KBM-7 (cell line): ENCODE data around the gene MPV17L2.

ENCODE experiments used
- DNase-seq: peaks from one replicate; pipeline ENCODE4 v3.0.0-alpha.2; 2015
- in situ Hi-C: fragments of 300-500 bp; cut with MboI; formaldehyde crosslinking; loops from 2 replicates; pipeline ENCODE4 v1.14.3; 2020; ENCODE audit warnings: low sequenced_read_pairs, low pct_unique_long_range_greater_than_20kb, mixed read lengths

The MPV17L2 gene

DNA sequence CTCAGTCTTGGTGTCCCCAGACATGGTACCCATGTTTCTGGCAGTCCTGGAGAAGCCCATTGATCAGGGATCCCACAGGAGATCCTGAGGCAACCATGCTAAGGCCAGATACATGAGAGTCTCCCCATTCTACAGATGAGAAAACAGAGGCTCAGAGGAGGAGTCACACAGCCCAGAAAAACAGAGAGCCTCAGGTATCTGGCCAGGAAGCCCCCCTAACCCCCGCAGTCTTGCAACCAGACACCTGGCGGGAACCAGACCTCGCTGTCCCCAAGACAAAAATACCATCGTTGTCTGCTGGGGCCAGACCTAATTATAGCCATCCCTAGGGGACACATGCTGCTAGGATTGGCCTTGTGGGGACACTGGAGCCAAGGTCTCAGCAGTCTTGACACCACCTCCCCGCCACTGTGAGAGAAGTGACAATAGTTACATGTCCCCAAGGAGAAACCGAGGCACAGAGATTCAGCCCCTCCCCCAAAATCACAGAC is 34.8 kb downstream of the MPV17L2 start:
- DNase-seq = no peak
- in situ Hi-C loops = no loop called here

DNA sequence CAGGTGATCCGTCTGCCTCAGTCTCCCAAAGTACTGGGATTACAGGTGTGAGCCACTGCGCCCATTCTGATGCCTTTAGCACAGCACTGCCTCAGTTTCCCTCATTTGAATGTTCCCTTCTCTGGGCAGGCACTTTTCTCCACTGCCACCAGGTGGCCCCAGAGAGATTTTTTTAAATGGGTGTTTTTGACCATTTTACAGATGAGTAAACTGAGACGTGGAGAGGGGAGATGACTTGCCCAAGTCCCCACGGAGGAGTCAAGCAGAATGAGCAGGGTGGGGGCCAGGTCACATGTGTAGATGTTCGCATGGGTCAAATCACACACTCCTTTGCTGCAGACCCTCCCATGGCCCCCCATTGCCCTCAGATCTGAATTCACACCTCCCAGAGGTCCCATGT is 36.5 kb downstream of the MPV17L2 start:
- in situ Hi-C loops = no loop called here
- no peak for DNase-seq

DNA sequence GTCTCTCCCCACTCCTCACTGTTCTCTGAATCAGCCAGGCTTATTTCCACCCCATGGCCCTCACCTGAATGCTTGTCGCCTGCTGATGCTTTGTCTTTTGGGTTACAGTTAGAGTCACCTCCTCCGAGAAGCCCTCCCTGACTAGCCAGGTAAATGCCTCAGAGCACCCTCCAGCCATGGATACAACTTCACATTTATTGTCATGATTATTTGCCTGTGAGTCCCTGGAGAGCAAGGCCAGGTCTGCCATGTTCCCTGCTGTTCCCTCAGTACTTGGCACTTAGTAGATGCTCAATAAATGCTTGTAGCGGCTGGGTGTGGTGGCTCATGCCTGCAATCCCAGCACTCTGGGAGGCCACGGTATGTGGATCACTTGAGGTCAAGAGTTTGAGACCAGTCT is 36.9 kb downstream of the MPV17L2 start:
- no peak for DNase-seq
- in situ Hi-C loops = no loop called here

DNA sequence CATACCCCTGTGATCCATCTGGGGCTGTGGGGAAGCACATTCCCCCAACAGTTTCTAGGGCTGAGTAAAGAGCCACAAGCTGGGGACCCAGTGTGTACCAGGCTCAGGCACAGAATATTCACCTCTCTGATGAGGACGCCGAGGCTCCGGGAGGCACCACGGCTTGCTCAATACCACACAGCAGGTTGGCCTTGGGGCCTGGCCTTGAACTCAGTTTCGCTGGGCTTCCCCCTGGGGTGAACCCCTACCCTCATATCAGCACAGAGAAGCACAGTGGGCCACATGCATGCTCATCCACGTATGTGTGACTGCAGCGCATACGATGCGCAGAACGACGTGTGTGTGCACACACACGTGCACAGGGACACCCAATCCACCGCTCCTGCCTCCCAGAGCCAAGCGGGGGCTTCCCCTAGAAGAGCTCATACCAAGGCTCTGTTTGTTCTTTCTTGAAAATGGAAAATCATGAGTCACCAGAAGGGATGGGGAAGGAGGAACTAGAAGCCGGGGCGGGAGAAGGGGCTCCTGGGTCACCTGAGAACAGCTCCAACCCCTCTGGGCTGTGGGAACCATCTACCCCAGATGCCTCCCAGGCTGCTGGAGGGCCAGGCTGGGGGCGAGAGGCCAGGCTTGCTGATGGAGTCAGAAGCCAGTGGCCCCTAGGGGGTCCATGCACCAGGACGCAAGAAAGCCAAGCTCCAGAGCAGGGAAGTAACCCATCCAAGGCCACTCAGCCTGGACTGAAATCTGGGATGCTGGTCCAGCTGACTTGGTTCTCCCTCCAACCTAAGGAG is 38.1 kb downstream of the MPV17L2 start:
- DNase-seq = peak; percentile 58
- in situ Hi-C loops = no loop called here

DNA sequence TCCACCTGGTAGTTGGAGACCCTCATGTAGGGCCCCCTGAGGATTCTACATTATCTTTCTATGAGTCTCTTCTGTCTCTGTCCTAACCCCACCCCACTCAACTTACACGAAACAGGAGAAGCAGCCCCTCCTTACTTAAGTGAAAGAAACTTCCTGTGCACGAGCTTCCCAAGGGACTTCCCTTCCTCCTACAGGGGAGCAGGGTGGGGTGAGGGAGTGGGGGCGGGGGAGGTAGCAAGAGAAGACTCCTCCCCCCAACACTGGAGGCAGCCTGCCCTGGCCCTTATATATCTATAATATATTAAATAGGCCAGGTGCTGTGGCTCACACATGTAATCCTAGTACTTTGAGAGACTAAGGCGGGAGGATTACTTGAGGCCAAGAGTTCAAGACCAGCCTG is 38.8 kb downstream of the MPV17L2 start:
- in situ Hi-C loops = no loop called here

DNA sequence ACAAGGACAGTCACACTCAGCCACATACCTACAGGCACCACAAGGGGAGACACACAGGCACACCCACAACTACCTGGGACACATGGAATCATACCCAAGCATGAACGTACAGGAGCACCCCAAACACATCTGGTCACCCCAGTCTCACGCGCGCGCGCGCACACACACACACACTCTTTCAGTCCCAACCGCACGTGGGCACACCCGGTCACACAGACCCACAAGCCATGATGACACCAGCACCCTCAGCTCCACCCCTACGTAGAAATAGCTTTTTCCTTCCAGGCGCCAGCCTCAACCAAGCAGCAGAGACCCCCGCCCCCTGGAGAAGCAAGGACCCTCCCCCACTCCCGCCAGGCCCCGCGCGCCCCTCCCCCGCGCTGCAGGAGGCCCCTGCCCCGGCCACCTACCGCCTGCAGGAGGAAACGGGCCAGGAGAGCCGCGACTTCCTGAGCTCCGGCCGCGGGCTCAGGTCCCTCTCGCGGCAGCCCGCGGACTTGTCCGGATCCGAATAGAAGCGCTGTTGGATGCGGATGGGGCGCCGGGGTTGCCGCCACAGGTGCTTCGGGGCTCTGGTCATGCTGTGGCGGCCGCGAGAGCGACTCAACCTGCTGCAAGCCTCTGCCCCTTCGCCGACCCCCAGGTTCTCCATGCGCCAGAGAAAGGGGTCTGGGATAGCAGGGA is 39.7 kb downstream of the MPV17L2 start:
- in situ Hi-C loops = no loop called here
- no peak for DNase-seq

More for the DNA sequence above, 38.8 kb downstream of the MPV17L2 start:
- no peak for DNase-seq

DNA sequence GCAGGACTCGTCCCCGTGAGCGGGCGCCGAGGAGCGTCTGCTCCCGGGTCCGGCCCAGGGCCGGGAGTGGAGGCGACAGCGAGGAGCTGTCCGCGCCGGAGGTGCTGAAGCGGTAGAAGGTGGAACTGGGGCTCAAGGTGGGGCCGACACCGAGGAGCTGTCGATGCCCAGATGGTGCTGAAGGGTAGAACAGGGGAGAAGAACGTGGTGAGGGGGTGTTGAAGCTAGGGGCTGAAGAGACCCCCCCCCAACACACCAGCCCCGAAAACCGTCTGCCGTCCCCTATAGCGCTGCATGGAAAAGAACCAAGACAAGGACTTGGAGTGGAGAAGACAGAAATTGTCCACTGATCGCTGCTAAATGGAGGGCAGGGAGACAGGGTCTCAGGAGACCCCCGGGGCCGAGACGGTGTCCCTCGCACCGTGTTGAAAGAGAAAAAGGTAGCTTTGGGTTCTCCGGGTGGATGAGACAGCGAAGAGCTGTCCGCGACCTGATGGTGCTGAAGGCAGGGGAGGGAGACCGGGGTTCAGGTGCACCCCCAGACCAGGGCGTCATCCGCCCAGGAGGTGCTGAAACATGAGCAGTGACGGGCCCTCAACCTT is 40.3 kb downstream of the MPV17L2 start:
- in situ Hi-C loops = no loop called here
- peak; percentile 68 for DNase-seq

DNA sequence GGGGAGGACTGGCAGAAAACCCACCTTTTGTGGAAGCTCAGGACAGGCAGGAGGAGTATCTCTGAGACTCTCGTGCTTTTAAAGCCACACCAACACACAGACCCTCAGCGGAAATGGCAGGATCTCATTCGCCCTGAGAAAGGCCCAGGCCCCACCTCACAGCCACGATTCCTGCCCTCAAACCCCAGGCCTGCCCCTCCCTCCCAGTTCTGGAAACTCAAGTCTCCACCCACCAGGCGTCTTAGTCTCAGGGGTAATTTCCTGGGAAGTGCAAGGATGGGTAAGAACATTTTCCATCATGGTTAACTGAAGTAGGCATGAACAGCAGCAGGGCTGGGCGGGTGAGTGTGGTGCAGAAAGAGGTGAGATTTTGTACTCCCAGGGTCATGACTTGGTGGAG is 41.2 kb downstream of the MPV17L2 start:
- in situ Hi-C loops = no loop called here
- no peak for DNase-seq

DNA sequence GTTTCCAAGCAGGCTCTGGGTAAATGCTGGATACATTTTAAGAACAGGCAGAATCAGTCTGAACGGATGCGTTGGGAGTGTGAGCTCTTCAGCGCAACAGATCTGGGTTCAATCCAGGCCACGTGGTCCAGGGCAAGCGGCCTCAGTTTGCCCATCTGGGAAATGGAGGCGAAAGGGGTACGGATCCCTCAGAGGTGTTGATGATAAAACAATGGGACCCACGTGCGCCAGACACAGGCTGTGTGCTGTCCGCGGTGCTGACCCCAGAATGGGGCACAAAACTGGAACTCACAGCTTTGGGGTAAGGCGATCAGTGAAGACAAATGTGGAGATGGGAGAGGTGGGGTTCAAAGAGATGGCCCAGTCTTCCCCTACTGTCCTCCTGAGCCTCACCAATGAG is 46.3 kb downstream of the MPV17L2 start:
- in situ Hi-C loops = no loop called here
- DNase-seq = no peak

DNA sequence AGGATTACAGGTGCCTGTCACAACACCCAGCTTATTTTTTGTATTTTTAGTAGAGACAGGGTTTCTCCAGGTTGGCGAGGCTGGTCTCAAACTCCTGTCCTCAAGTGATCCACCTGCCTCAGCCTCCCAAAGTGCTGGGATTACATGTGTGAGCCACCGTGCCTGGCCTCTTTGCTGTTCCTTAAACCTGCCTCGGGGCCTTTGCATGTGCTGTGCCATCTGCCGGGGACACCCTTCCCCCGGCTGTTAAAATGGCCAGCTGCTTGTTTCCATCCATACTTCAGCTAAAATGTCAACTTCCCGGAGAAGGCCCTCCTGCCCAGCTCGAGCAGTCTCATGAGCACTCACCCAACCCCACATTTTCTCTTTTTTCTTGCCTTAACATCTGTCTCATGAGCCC is 52.3 kb downstream of the MPV17L2 start:
- in situ Hi-C loops = no loop called here
- DNase-seq = no peak
